ENCODE results near the gene NCDN.
"Not testable (repeated sequence)": the region's sequence is repeated elsewhere in the genome, so short reads cannot be mapped to it uniquely, and the experiment has no call there.

Gene NCDN

DNA sequence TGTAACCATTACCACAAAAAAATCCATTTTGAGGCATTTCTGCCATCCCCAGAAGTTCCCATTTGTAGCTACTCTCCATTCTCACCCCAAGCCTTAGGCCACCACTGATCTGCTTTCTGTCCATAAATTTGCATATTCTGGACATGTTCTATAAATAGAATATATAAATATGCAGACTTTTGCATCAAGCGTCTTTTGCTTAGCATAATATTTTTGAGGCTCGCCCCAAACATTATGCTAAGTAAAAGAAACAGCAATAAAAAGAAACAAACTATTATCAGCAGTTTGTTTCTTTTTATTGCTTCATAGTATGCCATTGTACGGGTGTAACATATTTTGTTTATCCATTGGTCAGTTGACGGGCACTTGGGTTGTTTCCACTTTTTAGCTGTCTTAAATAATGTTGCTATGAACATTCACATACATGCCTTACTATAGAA is 23.4 kb downstream of the NCDN start:
- Histone ChIP-seq H2BK12ac (ENCODE audit: low read length) (no peak overlapping the region), H2BK120ac (ENCODE audit: low read depth, low read length) (no peak overlapping the region), H2AK5ac (ENCODE audit: low read depth, low read length) (no peak overlapping the region), H3K9me3 (replicated peaks in 1 of 2; ENCODE audit: control insufficient read depth in 2 of 2, insufficient read depth in 1 of 2, low read depth in 1 of 2, low read length in 2 of 2) (no peaks in the 10 kb centered on the region), H3K36me3 (replicated peaks in 1 of 2; ENCODE audit: control insufficient read depth in 2 of 2, insufficient read depth in 2 of 2, low read length in 2 of 2) (no peaks in the 10 kb centered on the region), H3K4me1 (ENCODE audit: control insufficient read depth in 2 of 2, insufficient read depth in 1 of 2, low read depth in 1 of 2, low read length in 2 of 2) (peaks cover 0 to 10% of the 10 kb centered on the region in 2 donors), H2BK5ac (ENCODE audit: low read length) (no peak overlapping the region), H4K91ac (ENCODE audit: low read depth, low read length, poor library complexity) (no peak overlapping the region), H3K27ac (replicated peaks; ENCODE audit: low read length) (no peak overlapping the region), H3K4ac (ENCODE audit: low read length) (no peak overlapping the region), H3K9ac (ENCODE audit: low read depth, low read length, poor library complexity) (no peak overlapping the region), H3K4me2 (ENCODE audit: insufficient read depth, low read length, poor library complexity, severe bottlenecking) (no peak overlapping the region), H3K18ac (ENCODE audit: low read length) (no peak overlapping the region), H3K23ac (ENCODE audit: low read depth, low read length, poor library complexity) (no peak overlapping the region), H2AFZ (ENCODE audit: low read length) (no peak overlapping the region), H3K14ac (ENCODE audit: low read length) (no peak overlapping the region), H4K8ac (ENCODE audit: low read depth, low read length) (no peak overlapping the region), H3K4me3 (ENCODE audit: low read length in 2 of 2) (no peak overlapping the region), H3K79me1 (ENCODE audit: low read depth, low read length) (no peaks in the 10 kb centered on the region), H3K27me3 (ENCODE audit: control insufficient read depth in 3 of 3, insufficient read depth in 3 of 3, low read depth in 1 of 3, low read length in 3 of 3) (peaks cover 25 to 34% (median 25%) of the 10 kb centered on the region in 3 experiments), H2BK15ac (ENCODE audit: low read length) (no peak overlapping the region)
- DNase-seq (ENCODE audit: low spot score), result no peak
- no CpG with 5 or more reads among the region's 4 CpGs for WGBS, 2 donors (ENCODE audit: extremely low coverage in 2 of 2, insufficient read length in 2 of 2, insufficient replicate concordance in 1 of 2)

DNA sequence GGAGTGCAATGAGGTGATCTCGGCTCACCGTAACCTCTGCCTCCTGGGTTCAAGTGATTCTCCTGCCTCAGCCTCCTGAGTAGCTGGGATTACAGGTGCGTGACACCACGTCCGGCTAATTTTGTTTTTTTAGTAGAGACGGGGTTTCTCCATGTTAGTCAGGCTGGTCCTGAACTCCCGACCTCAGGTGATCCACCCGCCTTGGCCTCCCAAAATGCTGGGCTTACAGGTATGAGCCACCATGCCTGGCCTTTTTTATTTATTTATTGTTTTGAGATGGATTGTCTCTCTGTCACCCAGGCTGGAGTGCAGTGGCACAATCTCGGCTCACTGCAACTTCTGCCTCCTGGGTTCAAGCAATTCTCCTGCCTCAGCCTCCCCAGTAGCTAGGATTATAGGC is 24.0 kb downstream of the NCDN start:
- H2BK12ac ChIP-seq (ENCODE audit: low read length); H2AK5ac ChIP-seq (ENCODE audit: low read depth, low read length); H3K4me2 ChIP-seq (ENCODE audit: insufficient read depth, low read length, poor library complexity, severe bottlenecking); H4K91ac ChIP-seq (ENCODE audit: low read depth, low read length, poor library complexity); H2BK15ac ChIP-seq (ENCODE audit: low read length); H3K36me3 ChIP-seq (replicated peaks in 1 of 2; ENCODE audit: control insufficient read depth in 2 of 2, insufficient read depth in 2 of 2, low read length in 2 of 2); H3K18ac ChIP-seq (ENCODE audit: low read length); H3K4ac ChIP-seq (ENCODE audit: low read length); H2BK120ac ChIP-seq (ENCODE audit: low read depth, low read length); DNase-seq (ENCODE audit: low spot score); H2AFZ ChIP-seq (ENCODE audit: low read length); H3K4me1 ChIP-seq (ENCODE audit: control insufficient read depth in 2 of 2, insufficient read depth in 1 of 2, low read depth in 1 of 2, low read length in 2 of 2); H3K79me1 ChIP-seq (ENCODE audit: low read depth, low read length); H4K8ac ChIP-seq (ENCODE audit: low read depth, low read length); H2BK5ac ChIP-seq (ENCODE audit: low read length); H3K9me3 ChIP-seq (replicated peaks in 1 of 2; ENCODE audit: control insufficient read depth in 2 of 2, insufficient read depth in 1 of 2, low read depth in 1 of 2, low read length in 2 of 2); H3K23ac ChIP-seq (ENCODE audit: low read depth, low read length, poor library complexity); H3K4me3 ChIP-seq (ENCODE audit: low read length in 2 of 2); H3K9ac ChIP-seq (ENCODE audit: low read depth, low read length, poor library complexity); H3K27ac ChIP-seq (replicated peaks; ENCODE audit: low read length); H3K14ac ChIP-seq (ENCODE audit: low read length): not testable (repeated sequence)
- H3K27me3 ChIP-seq (ENCODE audit: control insufficient read depth in 3 of 3, insufficient read depth in 3 of 3, low read depth in 1 of 3, low read length in 3 of 3), result peaks cover 18 to 28% (median 19%) of the 10 kb centered on the region in 3 experiments
- WGBS, 2 donors (ENCODE audit: extremely low coverage in 2 of 2, insufficient read length in 2 of 2, insufficient replicate concordance in 1 of 2), result no CpG with 5 or more reads among the region's 9 CpGs

DNA sequence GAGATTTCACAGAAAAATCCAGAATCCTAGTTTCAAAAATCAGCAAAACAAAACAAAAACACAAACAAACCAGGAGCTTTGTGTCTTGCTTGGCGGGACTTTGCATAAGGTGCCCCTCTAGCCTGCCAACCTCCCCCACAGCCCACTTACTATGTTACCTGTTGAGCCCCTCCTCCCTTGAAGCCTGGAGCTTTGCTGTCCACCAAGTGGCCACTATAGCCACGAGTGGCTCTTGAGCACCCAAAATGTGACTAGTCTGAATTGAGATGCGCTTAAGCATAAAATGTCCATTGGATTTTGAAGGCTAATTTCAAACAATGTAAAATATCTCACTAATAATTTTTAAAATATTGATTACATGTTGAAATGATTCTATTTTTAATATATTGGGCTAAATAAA is 27.7 kb downstream of the NCDN start:
- Histone ChIP-seq H2BK12ac (ENCODE audit: low read length) (no peak overlapping the region), H2BK15ac (ENCODE audit: low read length) (no peak overlapping the region), H3K4me3 (ENCODE audit: low read length in 2 of 2) (no peak overlapping the region)

DNA sequence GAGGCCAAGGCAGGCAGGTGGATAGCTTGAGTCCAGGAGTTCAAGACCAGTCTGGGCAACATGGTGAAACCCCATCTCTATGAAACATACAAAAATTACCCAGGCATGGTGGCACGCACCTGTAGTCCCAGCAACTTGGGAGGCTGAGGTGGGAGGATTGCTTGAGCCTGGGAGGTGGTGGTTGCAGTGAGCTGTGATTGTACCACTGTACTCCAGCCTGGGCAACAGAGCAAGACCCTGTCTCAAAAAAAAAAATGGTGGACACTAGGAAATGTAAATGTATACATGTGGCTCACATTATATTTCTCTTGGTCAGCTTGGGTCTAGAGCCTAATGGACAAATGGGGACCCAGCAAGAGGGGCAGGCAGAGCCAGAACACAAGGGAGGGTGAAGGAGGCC is 28.2 kb downstream of the NCDN start:
- H2AK5ac ChIP-seq (ENCODE audit: low read depth, low read length); H2BK12ac ChIP-seq (ENCODE audit: low read length); H2BK5ac ChIP-seq (ENCODE audit: low read length); H3K36me3 ChIP-seq (replicated peaks in 1 of 2; ENCODE audit: control insufficient read depth in 2 of 2, insufficient read depth in 2 of 2, low read length in 2 of 2); H4K91ac ChIP-seq (ENCODE audit: low read depth, low read length, poor library complexity); H3K4ac ChIP-seq (ENCODE audit: low read length); H3K27ac ChIP-seq (replicated peaks; ENCODE audit: low read length); H3K9ac ChIP-seq (ENCODE audit: low read depth, low read length, poor library complexity); H3K14ac ChIP-seq (ENCODE audit: low read length); H2AFZ ChIP-seq (ENCODE audit: low read length); H3K4me3 ChIP-seq (ENCODE audit: low read length in 2 of 2); H4K8ac ChIP-seq (ENCODE audit: low read depth, low read length); DNase-seq (ENCODE audit: low spot score); H2BK15ac ChIP-seq (ENCODE audit: low read length); H3K27me3 ChIP-seq (ENCODE audit: control insufficient read depth in 3 of 3, insufficient read depth in 3 of 3, low read depth in 1 of 3, low read length in 3 of 3); H3K4me2 ChIP-seq (ENCODE audit: insufficient read depth, low read length, poor library complexity, severe bottlenecking); H3K9me3 ChIP-seq (replicated peaks in 1 of 2; ENCODE audit: control insufficient read depth in 2 of 2, insufficient read depth in 1 of 2, low read depth in 1 of 2, low read length in 2 of 2); H3K23ac ChIP-seq (ENCODE audit: low read depth, low read length, poor library complexity); H3K4me1 ChIP-seq (ENCODE audit: control insufficient read depth in 2 of 2, insufficient read depth in 1 of 2, low read depth in 1 of 2, low read length in 2 of 2); H3K18ac ChIP-seq (ENCODE audit: low read length); H3K79me1 ChIP-seq (ENCODE audit: low read depth, low read length); H2BK120ac ChIP-seq (ENCODE audit: low read depth, low read length): not testable (repeated sequence)
- no CpG with 5 or more reads among the region's 1 CpG for WGBS, 2 donors (ENCODE audit: extremely low coverage in 2 of 2, insufficient read length in 2 of 2, insufficient replicate concordance in 1 of 2)

More for the DNA sequence above, 27.7 kb downstream of the NCDN start:
- H2BK120ac ChIP-seq (ENCODE audit: low read depth, low read length), result no peak overlapping the region
- no peak overlapping the region for H4K8ac ChIP-seq (ENCODE audit: low read depth, low read length)
- no peaks in the 10 kb centered on the region for H3K4me1 ChIP-seq (ENCODE audit: control insufficient read depth in 2 of 2, insufficient read depth in 1 of 2, low read depth in 1 of 2, low read length in 2 of 2)
- H4K91ac ChIP-seq (ENCODE audit: low read depth, low read length, poor library complexity), result no peak overlapping the region
- H2BK5ac ChIP-seq (ENCODE audit: low read length), result no peak overlapping the region
- H3K27ac ChIP-seq (replicated peaks; ENCODE audit: low read length), result no peak overlapping the region
- no peak overlapping the region for H2AK5ac ChIP-seq (ENCODE audit: low read depth, low read length)
- H3K23ac ChIP-seq (ENCODE audit: low read depth, low read length, poor library complexity), result no peak overlapping the region
- H2AFZ ChIP-seq (ENCODE audit: low read length), result no peak overlapping the region
- no CpG with 5 or more reads among the region's 3 CpGs for WGBS, 2 donors (ENCODE audit: extremely low coverage in 2 of 2, insufficient read length in 2 of 2, insufficient replicate concordance in 1 of 2)
- H3K9me3 ChIP-seq (replicated peaks in 1 of 2; ENCODE audit: control insufficient read depth in 2 of 2, insufficient read depth in 1 of 2, low read depth in 1 of 2, low read length in 2 of 2), result no peaks in the 10 kb centered on the region
- peaks cover 0 to 2% of the 10 kb centered on the region in 2 donors for H3K36me3 ChIP-seq (replicated peaks in 1 of 2; ENCODE audit: control insufficient read depth in 2 of 2, insufficient read depth in 2 of 2, low read length in 2 of 2)
- H3K27me3 ChIP-seq (ENCODE audit: control insufficient read depth in 3 of 3, insufficient read depth in 3 of 3, low read depth in 1 of 3, low read length in 3 of 3), result no peaks in the 10 kb centered on the region
- no peak overlapping the region for H3K4ac ChIP-seq (ENCODE audit: low read length)
- H3K4me2 ChIP-seq (ENCODE audit: insufficient read depth, low read length, poor library complexity, severe bottlenecking), result no peak overlapping the region
- no peak overlapping the region for H3K9ac ChIP-seq (ENCODE audit: low read depth, low read length, poor library complexity)
- H3K14ac ChIP-seq (ENCODE audit: low read length), result no peak overlapping the region
- H3K18ac ChIP-seq (ENCODE audit: low read length), result no peak overlapping the region
- no peaks in the 10 kb centered on the region for H3K79me1 ChIP-seq (ENCODE audit: low read depth, low read length)
- no peak for DNase-seq (ENCODE audit: low spot score)
